Measurements from ENCODE around the gene COL28A1.

DNA sequence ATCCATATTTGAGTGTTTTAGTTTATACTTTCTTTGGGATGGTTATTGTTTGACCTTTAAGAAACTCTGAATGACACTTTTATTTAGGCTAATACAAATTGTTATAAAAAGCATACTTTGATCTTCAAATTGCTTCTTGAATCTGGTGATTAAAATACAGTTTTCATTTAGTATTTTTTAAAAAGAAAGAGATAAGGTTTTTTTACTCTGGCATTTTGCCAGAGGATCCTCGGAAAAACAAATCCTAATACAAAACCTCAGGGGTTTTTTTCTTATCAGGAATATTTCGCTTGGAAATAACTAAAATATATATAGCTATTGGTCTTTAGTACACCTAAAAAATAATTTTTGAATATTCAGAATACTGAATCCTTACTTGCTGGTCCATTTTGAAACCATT, 48.1 kb upstream of the COL28A1 start:
- TF ChIP-seq, protein P1, sequence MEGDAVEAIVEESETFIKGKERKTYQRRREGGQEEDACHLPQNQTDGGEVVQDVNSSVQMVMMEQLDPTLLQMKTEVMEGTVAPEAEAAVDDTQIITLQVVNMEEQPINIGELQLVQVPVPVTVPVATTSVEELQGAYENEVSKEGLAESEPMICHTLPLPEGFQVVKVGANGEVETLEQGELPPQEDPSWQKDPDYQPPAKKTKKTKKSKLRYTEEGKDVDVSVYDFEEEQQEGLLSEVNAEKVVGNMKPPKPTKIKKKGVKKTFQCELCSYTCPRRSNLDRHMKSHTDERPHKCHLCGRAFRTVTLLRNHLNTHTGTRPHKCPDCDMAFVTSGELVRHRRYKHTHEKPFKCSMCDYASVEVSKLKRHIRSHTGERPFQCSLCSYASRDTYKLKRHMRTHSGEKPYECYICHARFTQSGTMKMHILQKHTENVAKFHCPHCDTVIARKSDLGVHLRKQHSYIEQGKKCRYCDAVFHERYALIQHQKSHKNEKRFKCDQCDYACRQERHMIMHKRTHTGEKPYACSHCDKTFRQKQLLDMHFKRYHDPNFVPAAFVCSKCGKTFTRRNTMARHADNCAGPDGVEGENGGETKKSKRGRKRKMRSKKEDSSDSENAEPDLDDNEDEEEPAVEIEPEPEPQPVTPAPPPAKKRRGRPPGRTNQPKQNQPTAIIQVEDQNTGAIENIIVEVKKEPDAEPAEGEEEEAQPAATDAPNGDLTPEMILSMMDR (IDR thresholded peaks at IDR 0.05), result no peak
- no peak for TF ChIP-seq POLR2AphosphoS5 (IDR thresholded peaks at IDR 0.05)

All from prostate gland (tissue), 2 donors.